ENCODE data around the gene DVL2. TPM values are rescaled to one million over a fixed set of nuclear protein-coding genes. Genes with fewer than 3 reads are reported as not detected.

The DVL2 gene
- 10 to 100 TPM; 19.4 to 28.5 (median 25.2) TPM for polyA plus RNA-seq

DNA sequence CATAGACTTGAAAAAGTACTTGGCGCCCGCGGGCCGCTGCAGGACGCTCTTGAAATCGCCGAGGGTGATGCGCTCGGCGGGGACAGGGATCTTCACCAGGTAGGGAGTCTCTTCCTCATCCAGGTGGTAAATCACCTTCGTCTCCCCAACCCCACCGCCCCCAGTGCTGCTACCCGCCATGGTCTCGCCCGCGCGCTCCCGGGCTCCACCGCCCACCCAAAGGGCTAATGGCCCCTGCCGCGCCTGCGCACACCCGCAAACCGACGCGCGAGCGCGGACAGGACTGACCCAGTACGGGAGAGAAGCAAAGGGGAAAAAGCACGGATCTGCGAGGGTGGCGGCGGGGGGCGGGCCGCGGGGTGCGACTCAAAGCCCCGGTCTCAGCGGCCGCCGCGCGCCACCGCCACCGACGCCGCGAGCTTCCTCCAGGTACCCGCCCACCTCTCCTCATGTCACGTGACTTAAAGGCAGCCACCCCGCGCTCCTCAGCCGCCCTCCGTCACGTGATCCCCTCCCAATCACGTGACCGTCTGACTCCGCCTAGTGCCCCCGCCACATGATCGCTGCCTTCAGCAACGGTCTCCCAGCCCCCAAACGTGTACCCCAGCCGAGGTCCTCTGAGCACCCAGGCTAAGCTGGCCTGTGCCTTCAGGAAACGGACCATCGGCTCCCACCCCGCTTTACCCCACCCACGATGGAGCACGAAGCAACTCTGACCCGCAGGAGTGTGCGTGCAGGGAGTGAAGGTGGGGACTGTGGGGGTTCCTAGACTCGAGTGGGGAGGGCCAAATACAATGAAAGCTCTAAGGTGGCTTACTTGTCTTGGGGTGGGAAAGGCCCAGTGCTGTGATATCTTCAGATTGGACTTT is at the start of gene DVL2:
Gene DVL2, minus strand, starts transcription at position 435 of the 869 bp plus-strand sequence. Its CDS starts 255 bp downstream, at position 180.
- Mint-ChIP-seq H3K27me3 (ENCODE audit: low read depth in 3 of 3) (peaks cover 8 to 19% (median 14%) of the 10 kb centered on the region in 3 donors), H3K27ac (peak within 1 kb of the TSS; percentile 86 to 96 (median 91)), H3K9me3 (no peaks in the 10 kb centered on the region), H3K4me3 (peak within 1 kb of the TSS; percentile 88 to 98 (median 92)), H3K4me1 (peaks cover 45 to 55% of the 10 kb centered on the region in 2 donors), H3K36me3 (peaks cover 4 to 21% (median 4%) of the 10 kb centered on the region in 3 donors)
- DNase-seq, result peak; percentile 93 to 94 (median 94)

DNA sequence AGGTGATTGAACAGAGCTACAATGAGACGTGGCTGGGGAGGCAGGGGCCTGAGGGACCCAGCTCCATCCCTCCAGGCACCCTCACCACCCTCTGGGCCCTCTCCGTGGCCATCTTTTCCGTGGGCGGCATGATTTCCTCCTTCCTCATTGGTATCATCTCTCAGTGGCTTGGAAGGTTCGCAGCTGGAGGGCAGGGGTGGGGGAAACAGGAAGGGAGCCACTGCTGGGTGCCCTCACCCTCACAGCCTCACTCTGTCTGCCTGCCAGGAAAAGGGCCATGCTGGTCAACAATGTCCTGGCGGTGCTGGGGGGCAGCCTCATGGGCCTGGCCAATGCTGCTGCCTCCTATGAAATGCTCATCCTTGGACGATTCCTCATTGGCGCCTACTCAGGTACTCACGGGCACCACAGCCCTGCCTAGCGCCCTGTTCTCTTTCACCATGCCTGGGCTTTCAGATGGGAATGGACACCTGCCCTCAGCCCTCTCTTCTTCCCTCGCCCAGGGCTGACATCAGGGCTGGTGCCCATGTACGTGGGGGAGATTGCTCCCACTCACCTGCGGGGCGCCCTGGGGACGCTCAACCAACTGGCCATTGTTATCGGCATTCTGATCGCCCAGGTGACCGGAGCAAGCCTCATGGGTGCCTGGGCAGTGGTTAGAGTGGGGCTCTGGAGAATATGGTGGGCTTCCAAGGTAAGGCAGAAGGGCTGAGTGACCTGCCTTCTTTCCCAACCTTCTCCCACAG is 49.3 kb upstream of the DVL2 start:
- H3K27me3 Mint-ChIP-seq (ENCODE audit: low read depth in 3 of 3), result peaks cover 9 to 20% (median 12%) of the 10 kb centered on the region in 3 donors
- no peaks in the 10 kb centered on the region for H3K36me3 Mint-ChIP-seq
- peaks cover 21 to 29% of the 10 kb centered on the region in 2 donors for H3K4me1 Mint-ChIP-seq
- H3K9me3 Mint-ChIP-seq, result no peaks in the 10 kb centered on the region
- DNase-seq, result no peak
- no peak overlapping the region for H3K27ac Mint-ChIP-seq
- peak overlapping the region in 1 of 5 donors; percentile 12 for H3K4me3 Mint-ChIP-seq

DNA sequence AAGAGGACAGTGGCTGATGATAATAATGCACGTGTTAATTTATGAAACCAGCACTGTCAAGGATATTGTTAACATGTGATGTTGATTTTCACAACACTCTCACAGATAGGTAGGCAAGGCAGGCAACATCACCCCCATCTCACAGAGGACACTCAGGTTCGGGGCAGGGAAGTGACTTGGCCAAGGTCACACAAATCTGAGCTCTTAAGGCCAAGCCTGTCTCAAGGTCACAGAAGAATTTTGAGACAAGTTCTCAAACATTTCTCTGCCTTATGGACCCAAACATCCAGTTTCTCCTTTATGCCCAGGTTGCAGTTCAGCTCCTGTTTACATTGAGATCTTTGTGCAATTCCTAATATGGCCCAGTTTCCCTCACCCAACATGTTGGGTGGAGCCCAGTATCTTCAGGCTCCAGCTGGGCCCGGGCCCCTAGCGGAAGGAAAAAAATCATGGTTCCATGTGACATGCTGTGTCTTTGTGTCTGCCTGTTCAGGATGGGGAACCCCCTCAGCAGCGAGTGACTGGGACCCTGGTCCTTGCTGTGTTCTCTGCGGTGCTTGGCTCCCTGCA is 48.5 kb upstream of the DVL2 start:
- peaks cover 8 to 20% (median 9%) of the 10 kb centered on the region in 3 donors for H3K27me3 Mint-ChIP-seq (ENCODE audit: low read depth in 3 of 3)
- H3K4me1 Mint-ChIP-seq, result peaks cover 21 to 29% of the 10 kb centered on the region in 2 donors
- no peak overlapping the region for H3K27ac Mint-ChIP-seq
- H3K4me3 Mint-ChIP-seq, result peak overlapping the region; percentile 2 to 78 (median 47)
- no peaks in the 10 kb centered on the region for H3K36me3 Mint-ChIP-seq
- no peaks in the 10 kb centered on the region for H3K9me3 Mint-ChIP-seq
- no peak for DNase-seq

DNA sequence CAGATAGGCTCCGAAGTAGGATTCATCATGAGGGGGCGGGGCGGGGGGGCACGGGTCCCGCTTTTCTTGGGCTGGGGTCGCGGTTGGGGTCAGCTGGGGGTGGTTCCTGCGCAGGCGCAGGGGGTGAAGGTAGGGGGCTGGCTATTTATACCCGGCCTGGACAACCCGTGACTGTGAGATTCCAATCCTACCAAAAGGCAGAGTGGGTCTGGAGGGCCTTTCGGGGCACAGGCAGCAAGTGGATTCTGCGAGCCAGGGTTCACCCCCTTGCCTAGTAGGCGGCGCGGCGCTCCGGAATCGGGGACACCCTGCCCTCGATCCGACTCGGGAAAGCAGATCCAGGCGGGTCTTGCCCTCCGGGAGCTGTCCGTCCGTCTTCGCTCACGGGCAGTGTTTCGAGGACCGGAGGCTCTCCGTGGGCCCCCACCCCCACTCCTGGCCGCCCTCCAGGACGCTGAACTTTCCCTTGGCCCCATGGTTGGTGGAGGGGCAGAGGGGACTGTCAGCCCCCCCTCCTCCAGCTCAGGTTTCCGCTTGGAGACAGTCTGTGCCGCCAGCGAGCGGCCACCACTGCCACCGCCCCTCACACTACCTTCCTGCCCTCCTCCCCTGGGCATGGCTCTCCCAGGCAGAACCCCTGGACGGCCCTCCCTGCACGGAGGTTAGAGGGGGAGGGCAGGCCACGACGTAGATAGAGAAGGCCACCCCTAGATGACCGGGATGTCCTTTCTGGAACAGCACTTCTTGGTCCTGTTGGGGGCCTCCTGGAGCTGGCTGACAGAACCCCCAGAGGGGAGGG is 47.8 kb upstream of the DVL2 start:
- Mint-ChIP-seq H3K4me3 (peak overlapping the region; percentile 52 to 80 (median 78)), H3K36me3 (no peaks in the 10 kb centered on the region), H3K4me1 (peaks cover 21 to 29% of the 10 kb centered on the region in 2 donors), H3K9me3 (no peaks in the 10 kb centered on the region), H3K27ac (no peak overlapping the region), H3K27me3 (ENCODE audit: low read depth in 3 of 3) (peaks cover 3 to 20% (median 7%) of the 10 kb centered on the region in 3 donors)
- no peak for DNase-seq

DNA sequence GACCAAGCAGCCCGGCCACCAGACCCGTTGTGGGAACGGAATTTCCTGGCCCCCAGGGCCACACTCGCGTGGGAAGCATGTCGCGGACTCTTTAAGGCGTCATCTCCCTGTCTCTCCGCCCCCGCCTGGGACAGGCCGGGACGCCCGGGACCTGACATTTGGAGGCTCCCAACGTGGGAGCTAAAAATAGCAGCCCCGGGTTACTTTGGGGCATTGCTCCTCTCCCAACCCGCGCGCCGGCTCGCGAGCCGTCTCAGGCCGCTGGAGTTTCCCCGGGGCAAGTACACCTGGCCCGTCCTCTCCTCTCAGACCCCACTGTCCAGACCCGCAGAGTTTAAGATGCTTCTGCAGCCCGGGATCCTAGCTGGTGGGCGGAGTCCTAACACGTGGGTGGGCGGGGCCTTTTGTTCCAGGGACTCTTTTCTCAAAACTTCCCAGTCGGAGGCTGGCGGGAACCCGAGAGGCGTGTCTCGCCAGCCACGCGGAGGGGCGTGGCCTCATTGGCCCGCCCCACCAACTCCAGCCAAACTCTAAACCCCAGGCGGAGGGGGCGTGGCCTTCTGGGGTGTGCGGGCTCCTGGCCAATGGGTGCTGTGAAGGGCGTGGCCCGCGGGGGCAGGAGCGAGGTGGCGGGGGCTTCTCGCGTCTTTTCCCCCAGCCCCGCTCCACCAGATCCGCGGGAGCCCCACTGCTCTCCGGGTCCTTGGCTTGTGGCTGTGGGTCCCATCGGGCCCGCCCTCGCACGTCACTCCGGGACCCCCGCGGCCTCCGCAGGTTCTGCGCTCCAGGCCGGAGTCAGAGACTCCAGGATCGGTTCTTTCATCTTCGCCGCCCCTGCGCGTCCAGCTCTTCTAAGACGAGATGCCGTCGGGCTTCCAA is 47.0 kb upstream of the DVL2 start, which contains the start of gene SLC2A4:
Gene SLC2A4, plus strand, starts transcription at position 645 of the 879 bp plus-strand sequence. Its CDS starts 217 bp downstream, at position 862.
- peak within 1 kb of the TSS; percentile 71 to 86 (median 80) for H3K4me3 Mint-ChIP-seq
- no peaks in the 10 kb centered on the region for H3K36me3 Mint-ChIP-seq
- peaks cover 3 to 20% (median 6%) of the 10 kb centered on the region in 3 donors for H3K27me3 Mint-ChIP-seq (ENCODE audit: low read depth in 3 of 3)
- peak within 1 kb of the TSS in 4 of 6 donors; percentile 15 to 71 (median 50) for H3K27ac Mint-ChIP-seq
- H3K9me3 Mint-ChIP-seq, result no peaks in the 10 kb centered on the region
- H3K4me1 Mint-ChIP-seq, result peaks cover 21 to 29% of the 10 kb centered on the region in 2 donors
- peak; percentile 55 to 61 (median 59) for DNase-seq

DNA sequence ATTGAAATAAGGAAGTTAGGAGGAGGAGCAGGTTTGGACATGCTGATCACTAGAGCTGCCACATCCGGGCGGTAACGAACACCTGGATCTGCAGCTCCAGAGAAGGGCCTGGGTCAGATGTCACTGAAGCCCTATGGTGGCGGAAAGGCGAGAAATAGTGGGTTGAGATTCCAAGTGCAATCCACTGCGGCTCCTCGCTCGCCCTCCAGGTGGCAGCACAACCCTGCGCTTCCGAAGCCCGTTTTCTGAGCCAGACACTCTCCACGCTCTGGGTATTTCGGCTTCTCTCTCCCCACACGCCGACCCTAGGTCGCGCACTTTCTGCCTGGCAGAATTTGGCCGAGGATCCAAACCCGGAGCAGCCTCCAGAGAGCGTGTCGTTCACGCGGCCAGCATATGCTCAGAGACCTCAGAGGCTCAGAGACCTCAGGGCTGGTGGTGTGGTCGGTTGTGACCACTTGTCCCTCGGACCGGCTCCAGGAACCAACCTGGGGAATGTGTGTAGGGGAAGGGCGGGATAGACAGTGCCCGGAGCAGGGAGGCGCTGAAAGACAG is 46.3 kb upstream of the DVL2 start:
- Mint-ChIP-seq H3K36me3 (no peaks in the 10 kb centered on the region), H3K27ac (peak overlapping the region in 4 of 6 donors; percentile 15 to 71 (median 50)), H3K9me3 (no peaks in the 10 kb centered on the region), H3K4me1 (peaks cover 21 to 29% of the 10 kb centered on the region in 2 donors), H3K27me3 (ENCODE audit: low read depth in 3 of 3) (peaks cover 3 to 20% (median 4%) of the 10 kb centered on the region in 3 donors), H3K4me3 (peak overlapping the region; percentile 71 to 86 (median 80))
- DNase-seq, result peak; percentile 80 to 85 (median 83)

DNA sequence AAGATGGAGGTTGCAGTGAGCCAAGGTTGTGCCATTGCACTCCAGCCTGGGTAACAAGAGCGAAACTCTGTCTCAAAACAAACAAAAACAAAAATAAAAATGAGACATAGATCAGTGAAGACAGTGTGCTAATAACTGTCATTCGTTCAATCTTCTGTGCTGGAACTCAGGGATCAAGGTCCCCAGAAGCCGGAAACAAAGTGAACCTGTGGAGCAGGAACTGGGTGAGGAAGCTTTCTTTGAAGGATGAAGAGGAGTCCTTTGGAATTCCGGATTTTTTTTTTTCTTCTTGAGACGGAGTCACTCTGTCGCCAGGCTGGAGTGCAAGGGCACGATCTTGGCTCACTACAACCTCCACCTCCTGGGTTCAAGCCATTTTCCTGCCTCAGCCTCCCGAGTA is 45.1 kb upstream of the DVL2 start:
- no peaks in the 10 kb centered on the region for H3K36me3 Mint-ChIP-seq
- DNase-seq, result no peak
- H3K27me3 Mint-ChIP-seq (ENCODE audit: low read depth in 3 of 3), result peaks cover 3 to 20% (median 5%) of the 10 kb centered on the region in 3 donors
- no peak overlapping the region for H3K4me3 Mint-ChIP-seq
- no peaks in the 10 kb centered on the region for H3K9me3 Mint-ChIP-seq
- H3K27ac Mint-ChIP-seq, result no peak overlapping the region
- peaks cover 21 to 29% of the 10 kb centered on the region in 2 donors for H3K4me1 Mint-ChIP-seq

DNA sequence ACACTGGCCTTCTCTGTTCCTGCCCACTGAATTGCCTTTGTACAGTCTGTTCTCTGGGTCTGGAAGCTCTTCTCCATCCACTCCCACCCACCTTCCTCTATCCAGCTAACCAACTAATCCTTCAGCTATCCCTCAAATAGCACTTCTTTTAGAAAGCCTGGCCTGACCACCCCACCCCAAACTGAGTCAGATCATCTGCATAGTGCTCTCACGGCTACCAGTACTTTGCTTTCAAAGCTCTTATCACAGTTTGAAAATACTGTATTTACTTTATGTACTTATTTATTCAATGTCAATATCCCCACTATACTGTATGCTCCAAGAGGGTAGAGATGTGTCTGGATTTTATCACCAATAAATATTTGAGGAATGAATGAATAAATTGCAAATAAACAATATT is 32.5 kb upstream of the DVL2 start:
- H3K27ac Mint-ChIP-seq, result no peak overlapping the region
- peaks cover 16 to 17% of the 10 kb centered on the region in 2 donors for H3K4me1 Mint-ChIP-seq
- no peak overlapping the region for H3K4me3 Mint-ChIP-seq
- H3K9me3 Mint-ChIP-seq, result no peaks in the 10 kb centered on the region
- H3K36me3 Mint-ChIP-seq, result no peaks in the 10 kb centered on the region
- no peak for DNase-seq
- H3K27me3 Mint-ChIP-seq (ENCODE audit: low read depth in 3 of 3), result peaks cover 5 to 35% (median 14%) of the 10 kb centered on the region in 3 donors

DNA sequence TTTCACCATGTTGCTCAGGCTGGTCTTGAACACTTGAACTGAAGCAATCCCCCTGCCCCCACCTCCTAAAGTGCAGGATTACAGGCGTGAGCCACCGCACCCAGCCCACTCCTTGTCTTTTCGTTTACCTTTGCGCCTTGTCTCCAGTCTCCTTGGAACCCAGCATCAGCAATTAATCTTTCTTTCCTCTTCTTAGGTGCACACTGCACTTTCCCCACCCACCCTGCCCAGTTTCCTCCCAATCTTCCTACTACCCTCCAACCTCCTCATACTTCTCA is 29.4 kb upstream of the DVL2 start:
- Mint-ChIP-seq H3K9me3 (no peaks in the 10 kb centered on the region), H3K36me3 (peaks cover 0 to 4% (median 0%) of the 10 kb centered on the region in 3 donors), H3K27me3 (ENCODE audit: low read depth in 3 of 3) (peaks cover 5 to 35% (median 18%) of the 10 kb centered on the region in 3 donors), H3K27ac (peak overlapping the region in 1 of 6 donors; percentile 11), H3K4me1 (peaks cover 17 to 25% of the 10 kb centered on the region in 2 donors), H3K4me3 (peak overlapping the region; percentile 3 to 66 (median 48))
- no peak for DNase-seq

DNA sequence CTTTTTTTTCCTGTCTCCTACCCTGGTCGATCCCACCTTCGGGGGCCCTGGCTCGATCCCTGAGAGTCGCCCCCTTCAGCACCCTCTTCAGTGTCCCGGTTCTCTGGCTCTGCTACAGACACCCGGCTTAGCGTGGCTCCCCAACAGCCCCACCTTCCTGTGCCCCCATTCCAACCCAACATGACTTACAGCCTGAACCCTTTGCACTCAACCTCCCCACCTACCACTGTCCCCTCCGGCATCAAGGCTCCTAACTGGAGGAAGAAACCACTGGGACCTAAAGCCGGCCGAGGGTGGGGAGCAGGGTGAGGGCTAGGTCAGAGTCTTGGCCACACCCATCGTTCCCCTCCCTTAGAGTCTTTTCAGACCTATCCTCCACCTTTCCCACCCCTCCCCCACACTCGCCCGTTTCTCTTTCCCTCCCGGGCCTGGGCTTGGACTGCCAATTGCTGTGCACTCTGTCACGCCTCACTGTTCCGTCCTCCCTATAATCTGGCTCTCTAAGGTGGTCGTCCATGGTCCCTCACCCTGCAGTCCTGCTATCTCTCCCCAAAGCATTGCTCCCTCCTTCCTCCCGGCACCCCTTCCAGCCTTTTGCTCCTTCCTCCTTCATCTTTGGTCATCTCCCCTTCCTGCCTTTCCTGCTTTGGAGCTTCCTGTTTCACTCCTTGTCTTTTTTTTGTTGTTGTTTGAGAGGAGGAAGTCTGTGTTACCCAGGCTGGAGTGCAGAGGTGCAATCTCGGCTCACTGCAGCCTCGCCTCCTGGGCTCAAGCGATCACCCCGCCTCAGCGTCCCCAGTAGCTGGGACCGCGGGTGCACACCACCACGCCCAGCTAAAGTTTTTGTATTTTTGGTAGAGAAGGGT is 28.9 kb upstream of the DVL2 start:
- peak overlapping the region; percentile 34 to 78 (median 64) for H3K4me3 Mint-ChIP-seq
- DNase-seq, result no peak
- peaks cover 5 to 35% (median 18%) of the 10 kb centered on the region in 3 donors for H3K27me3 Mint-ChIP-seq (ENCODE audit: low read depth in 3 of 3)

More for the DNA sequence above, 28.9 kb upstream of the DVL2 start:
- H3K9me3 Mint-ChIP-seq, result no peaks in the 10 kb centered on the region
- peaks cover 0 to 8% (median 0%) of the 10 kb centered on the region in 3 donors for H3K36me3 Mint-ChIP-seq
- peak overlapping the region in 5 of 6 donors; percentile 23 to 67 (median 55) for H3K27ac Mint-ChIP-seq
- H3K4me1 Mint-ChIP-seq, result peaks cover 17 to 25% of the 10 kb centered on the region in 2 donors
